VCaP (cell line): ENCODE data around the gene TTC24.
"Not testable (repeated sequence)": the region's sequence is repeated elsewhere in the genome, so short reads cannot be mapped to it uniquely, and the experiment has no call there.

Experiments
- H3K27ac ChIP-seq: fragments of 450-650 bp; 2 replicates; pipeline ENCODE4 v1.5.1; 2017
- TF ChIP-seq, protein P1 (sequence below): fragments of 450-650 bp; conservative IDR thresholded peaks from 2 replicates; pipeline ENCODE4 v1.5.1; 2017; ENCODE audit warnings: mild to moderate bottlenecking, moderate library complexity

Gene TTC24

DNA sequence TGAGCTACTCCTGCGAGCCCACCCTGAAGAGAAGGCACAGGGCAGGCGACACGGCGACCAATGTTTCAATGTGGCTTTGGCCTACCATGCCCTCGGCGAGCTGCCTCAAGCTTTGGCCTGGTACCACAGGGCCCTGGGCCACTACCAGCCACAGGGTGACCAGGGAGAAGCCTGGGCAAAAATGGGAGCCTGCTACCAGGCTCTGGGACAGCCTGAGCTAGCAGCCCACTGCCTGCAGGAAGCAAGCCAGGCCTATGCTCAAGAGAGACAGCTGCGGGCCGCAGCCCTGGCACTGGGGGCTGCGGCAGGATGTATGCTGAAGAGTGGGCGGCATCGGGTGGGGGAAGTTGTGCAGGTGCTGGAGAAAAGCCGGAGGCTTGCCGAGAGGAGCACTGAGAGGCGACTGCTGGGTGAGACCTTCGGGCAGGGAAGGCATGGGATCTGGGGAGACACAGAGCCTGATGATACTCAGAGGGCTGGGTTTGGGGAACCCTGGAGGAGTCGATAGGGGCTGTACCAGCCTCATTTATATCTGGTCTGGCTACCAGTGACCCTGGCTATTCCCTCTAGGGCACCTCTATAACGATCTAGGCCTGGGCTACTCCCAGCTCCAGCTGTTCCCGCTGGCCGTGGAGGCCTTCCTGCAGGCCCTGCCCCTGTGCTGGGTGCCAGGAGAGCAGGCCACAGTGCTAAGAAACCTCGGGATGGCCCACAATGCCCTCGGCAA, 2.3 kb downstream of the TTC24 start:
- TF ChIP-seq, protein P1, sequence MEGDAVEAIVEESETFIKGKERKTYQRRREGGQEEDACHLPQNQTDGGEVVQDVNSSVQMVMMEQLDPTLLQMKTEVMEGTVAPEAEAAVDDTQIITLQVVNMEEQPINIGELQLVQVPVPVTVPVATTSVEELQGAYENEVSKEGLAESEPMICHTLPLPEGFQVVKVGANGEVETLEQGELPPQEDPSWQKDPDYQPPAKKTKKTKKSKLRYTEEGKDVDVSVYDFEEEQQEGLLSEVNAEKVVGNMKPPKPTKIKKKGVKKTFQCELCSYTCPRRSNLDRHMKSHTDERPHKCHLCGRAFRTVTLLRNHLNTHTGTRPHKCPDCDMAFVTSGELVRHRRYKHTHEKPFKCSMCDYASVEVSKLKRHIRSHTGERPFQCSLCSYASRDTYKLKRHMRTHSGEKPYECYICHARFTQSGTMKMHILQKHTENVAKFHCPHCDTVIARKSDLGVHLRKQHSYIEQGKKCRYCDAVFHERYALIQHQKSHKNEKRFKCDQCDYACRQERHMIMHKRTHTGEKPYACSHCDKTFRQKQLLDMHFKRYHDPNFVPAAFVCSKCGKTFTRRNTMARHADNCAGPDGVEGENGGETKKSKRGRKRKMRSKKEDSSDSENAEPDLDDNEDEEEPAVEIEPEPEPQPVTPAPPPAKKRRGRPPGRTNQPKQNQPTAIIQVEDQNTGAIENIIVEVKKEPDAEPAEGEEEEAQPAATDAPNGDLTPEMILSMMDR: no peak
- H3K27ac ChIP-seq: no peak overlapping the region

DNA sequence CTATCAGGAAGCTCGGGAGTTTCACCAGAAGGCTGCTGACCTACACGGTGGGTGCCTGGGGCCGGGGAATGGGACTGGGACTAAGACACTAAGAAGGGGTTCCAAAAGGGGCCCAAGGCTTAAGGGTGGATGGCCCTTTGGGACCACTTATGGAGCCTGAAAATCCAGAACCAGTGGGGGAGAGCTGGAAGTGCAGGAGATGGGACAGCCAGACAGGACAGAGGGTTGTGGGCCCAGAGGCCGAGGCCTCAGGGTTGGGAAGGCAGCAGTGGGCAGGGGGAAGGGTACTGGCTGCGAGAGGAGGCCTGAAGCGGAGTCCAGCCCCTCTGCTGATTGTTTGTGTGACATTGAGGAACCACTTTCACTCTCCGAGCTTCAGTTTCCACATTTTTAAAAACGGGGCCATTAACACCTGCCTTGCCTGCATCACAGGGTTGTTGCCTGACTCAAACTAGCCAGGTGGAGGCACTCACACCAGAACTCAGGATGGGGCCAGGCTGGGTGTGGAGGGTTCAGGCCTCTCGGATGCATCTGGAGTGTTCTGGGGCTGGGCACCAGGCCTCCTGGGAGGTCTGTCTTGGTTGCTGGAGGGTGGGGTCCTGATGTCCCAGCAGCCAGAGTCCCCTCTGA, 3.0 kb downstream of the TTC24 start:
- no peak overlapping the region for H3K27ac ChIP-seq
- TF ChIP-seq, protein P1: no peak

DNA sequence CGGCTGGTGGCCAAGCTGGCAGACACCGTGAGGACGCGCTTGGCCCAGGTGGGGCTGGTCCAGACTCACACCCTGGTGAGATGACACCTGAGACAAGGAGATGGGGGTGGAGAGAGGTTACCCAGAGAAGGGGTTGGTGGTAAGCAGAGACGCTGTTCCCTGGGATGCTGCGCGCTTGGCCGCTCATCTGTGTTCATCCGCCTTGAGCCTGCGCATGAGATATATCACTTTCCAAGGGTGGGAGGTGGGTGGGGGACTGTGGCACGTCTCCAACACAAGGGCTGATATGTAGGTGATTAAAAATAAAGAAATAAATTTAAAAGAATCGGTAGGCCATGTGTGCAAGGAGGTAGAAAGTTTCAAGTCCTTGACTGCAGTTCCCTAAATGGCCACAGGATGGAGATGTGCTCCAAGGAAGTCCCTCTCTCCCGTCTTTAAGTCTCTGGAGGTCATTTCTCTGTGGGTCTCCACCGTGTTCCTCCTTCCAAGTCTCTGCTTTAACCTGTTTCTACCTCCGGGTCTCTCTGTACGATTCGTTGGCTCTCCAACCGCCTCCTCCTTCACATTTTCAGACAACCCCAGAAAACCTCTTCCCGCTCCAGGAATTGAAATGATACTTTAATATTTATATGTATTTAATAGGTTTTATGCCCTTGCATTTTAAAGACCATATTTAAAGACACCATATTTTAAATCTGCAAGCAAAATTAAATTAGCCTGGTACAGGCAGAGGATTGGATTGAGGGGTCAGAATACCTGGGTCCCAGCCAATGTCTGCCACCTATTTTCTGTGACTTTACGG, 4.5 kb downstream of the TTC24 start:
- TF ChIP-seq, protein P1: peak; percentile 86
- no peak overlapping the region for H3K27ac ChIP-seq

DNA sequence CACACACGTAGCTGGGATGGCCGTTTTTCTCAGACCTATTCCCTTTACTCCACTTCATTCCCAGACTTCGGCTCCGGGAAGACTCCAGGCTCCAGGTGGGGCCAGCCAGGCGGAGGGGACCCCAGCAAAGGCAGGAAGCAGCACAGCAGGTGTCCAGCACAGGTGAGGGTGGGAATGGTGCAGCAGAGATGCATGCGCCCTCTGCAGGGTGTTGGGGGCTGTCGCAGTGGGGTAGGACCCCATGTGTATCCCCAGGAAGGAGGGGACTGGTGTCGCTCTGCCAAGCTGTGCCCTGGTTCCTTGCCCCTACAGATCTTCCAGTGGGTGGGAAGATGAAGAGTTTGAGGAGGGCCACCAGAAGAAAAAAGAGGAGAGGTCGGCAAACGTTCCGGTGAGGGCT, 5.3 kb downstream of the TTC24 start:
- TF ChIP-seq, protein P1: no peak; the same call in 1 of the 2 replicates
- no peak overlapping the region for H3K27ac ChIP-seq

DNA sequence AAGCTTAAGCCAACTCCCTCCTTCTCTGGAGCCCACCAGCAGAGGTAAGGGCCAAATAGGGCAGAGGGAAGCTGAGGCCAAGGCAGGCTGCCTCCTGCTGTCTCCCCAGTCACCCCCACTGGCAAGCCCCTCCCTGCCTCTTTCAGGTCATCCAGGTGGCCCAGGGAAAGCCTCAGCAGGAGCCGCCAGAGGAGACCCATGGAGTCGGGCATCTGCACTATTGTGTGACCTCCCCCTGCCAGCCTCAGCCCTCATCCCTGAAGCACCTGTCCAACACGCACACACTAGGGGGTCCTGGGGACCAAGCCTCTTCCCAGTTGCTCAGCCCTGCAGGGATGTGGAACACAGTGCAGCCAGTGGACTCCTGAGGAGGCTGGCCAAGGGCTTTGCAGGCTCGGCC, 6.8 kb downstream of the TTC24 start:
- no peak overlapping the region for H3K27ac ChIP-seq
- TF ChIP-seq, protein P1: no peak

DNA sequence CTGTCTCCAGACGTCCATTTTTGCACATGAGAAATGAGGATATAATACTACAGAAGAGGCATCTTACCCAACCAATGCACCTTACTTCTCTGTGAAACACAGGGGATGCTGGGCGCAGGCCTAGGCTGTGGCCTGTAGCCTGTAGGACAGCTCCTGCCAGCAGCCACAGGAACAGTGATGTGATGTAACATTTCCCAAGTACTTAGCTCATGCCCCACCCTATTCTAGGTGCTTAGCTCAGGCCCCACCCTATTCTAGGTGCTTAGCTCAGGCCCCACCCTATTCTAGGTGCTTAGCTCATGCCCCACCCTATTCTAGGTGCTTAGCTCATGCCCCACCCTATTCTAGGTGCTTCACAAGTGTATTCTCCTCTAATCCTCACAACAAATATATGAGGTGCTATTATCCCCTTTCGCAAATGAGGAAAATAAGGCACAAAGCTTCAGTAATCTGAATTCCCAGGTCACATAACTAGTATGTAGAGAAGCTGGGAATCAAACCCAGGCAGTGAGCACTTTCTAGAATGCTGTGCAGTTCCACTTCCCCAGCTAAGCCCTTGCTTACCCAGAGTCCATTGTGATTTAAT, 7.5 kb downstream of the TTC24 start:
- no peak overlapping the region for H3K27ac ChIP-seq
- TF ChIP-seq, protein P1: no peak

DNA sequence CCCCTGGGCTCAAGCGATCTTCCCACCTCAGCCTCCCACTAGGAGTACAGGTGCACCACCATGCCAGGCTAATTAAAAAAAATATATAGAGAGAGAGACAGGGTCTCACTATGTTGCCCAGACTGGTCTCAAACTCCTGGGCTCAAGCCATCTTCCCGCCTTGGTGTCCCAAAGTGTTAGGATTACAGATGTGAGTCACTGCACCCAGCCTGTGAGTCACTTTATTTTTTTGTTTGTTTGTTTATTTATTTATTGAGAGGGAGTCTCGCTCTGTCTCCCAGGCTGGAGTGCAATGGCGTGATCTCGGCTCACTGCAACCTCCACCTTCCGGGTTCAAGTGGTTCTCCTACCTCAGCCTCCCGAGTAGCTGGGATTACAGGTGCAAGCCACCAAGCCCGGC, 8.4 kb downstream of the TTC24 start:
- H3K27ac ChIP-seq: not testable (repeated sequence)
